Measurements from ENCODE around the gene NNMT.

- no peak for TF ChIP-seq EP300 (IDR thresholded peaks at IDR 0.05)
- no peak for TF ChIP-seq POLR2AphosphoS5 (IDR thresholded peaks at IDR 0.05)
- TF ChIP-seq POLR2A (IDR thresholded peaks at IDR 0.05) = no peak
- no peak for TF ChIP-seq CTCF (IDR thresholded peaks at IDR 0.05)
These were observed 10.6 kb upstream of the NNMT start for GRCh38 chr11:114285599-114285998.
